PC-3 (cell line): ENCODE results near the gene F12. TPM values are rescaled to one million over a fixed set of nuclear protein-coding genes. Genes with fewer than 3 reads are reported as not detected.
A peak's percentile ranks its signal among the peaks of the same experiment; 100 is the strongest.

Experiments used
- ATAC-seq: fragments of 200-7000 bp; cut with Tn5 transposase; 2 replicates; pipeline ENCODE4 v1.9.1; 2020; ENCODE audit warnings: mild to moderate bottlenecking, moderate library complexity
- BruUV-seq: library from RNA; stranded (reverse); fragments of 400-500 nt; replicated peaks from 2 replicates; lab custom pipeline; 2021; lab: Mats Ljungman, UMichigan
- CTCF ChIA-PET: fragments of 300-600 bp; sonication (Branson Sonifier 250); formaldehyde crosslinking; loops from one replicate; lab custom pipeline; 2022; ENCODE audit warnings: antibody characterized with exemption; lab: Charles Lee
- POLR2A ChIA-PET: fragments of 300-600 bp; sonication (Branson Sonifier 250); formaldehyde crosslinking; loops from one replicate; lab custom pipeline; 2022; ENCODE audit warnings: antibody characterized with exemption; ENCODE audit not compliant: unreplicated experiment; lab: Charles Lee
- DNase-seq: peaks from one replicate; pipeline ENCODE4 v3.0.0-alpha.2; 2015
- H2AFZ ChIP-seq: fragments of 300-600 bp; sonication (generic); 2 replicates; pipeline ENCODE4 v1.6.0; 2016; ENCODE audit warnings: antibody characterized with exemption, low read length
- H3F3A ChIP-seq: fragments of 300-600 bp; sonication (generic); one replicate; pipeline ENCODE4 v1.6.0; 2017; ENCODE audit warnings: antibody characterized with exemption, low read length, control low read depth, mild to moderate bottlenecking; ENCODE audit not compliant: unreplicated experiment
- H3K27ac ChIP-seq: fragments of 300-600 bp; sonication (generic); 2 replicates; pipeline ENCODE4 v1.5.1; 2016; ENCODE audit warnings: mild to moderate bottlenecking, low read length
- H3K27me3 ChIP-seq: fragments of 300-600 bp; sonication (generic); 2 replicates; pipeline ENCODE4 v1.6.1; 2016; ENCODE audit warnings: low read length, mixed read lengths
- H3K36me3 ChIP-seq: fragments of 300-600 bp; sonication (generic); 2 replicates; pipeline ENCODE4 v1.6.1; 2016; ENCODE audit warnings: low read depth, mixed run types, low read length, mixed read lengths
- H3K4me1 ChIP-seq: fragments of 300-600 bp; sonication (generic); 2 replicates; pipeline ENCODE4 v1.5.1; 2016; ENCODE audit warnings: low read length; ENCODE audit not compliant: insufficient read depth
- H3K4me2 ChIP-seq: fragments of 300-600 bp; sonication (generic); 2 replicates; pipeline ENCODE4 v1.6.0; 2016; ENCODE audit warnings: low read length
- H3K4me3 ChIP-seq: fragments of 300-600 bp; sonication (generic); 2 replicates; pipeline ENCODE4 v1.5.1; 2016; ENCODE audit warnings: mild to moderate bottlenecking, low read length, mixed read lengths
- H3K79me2 ChIP-seq: fragments of 300-600 bp; sonication (generic); 2 replicates; pipeline ENCODE4 v1.6.1; 2017; ENCODE audit warnings: low read length, mixed read lengths
- H3K9ac ChIP-seq: fragments of 300-600 bp; sonication (generic); 2 replicates; pipeline ENCODE4 v1.6.0; 2016; ENCODE audit warnings: mild to moderate bottlenecking, low read length
- H3K9me2 ChIP-seq: fragments of 300-600 bp; sonication (generic); replicated peaks from 2 replicates; pipeline ENCODE4 v1.6.1; 2016; ENCODE audit warnings: mixed run types, low read length, mixed read lengths
- H3K9me3 ChIP-seq: fragments of 300-600 bp; sonication (generic); 2 replicates; pipeline ENCODE4 v1.6.1; 2016; ENCODE audit warnings: low read length, mixed read lengths
- H4K20me1 ChIP-seq: fragments of 300-600 bp; sonication (generic); 2 replicates; pipeline ENCODE4 v1.6.1; 2016; ENCODE audit warnings: low read length, mixed read lengths
- CTCF ChIP-seq: fragments of 300-600 bp; sonication (generic); conservative IDR thresholded peaks from 2 replicates; pipeline ENCODE4 v1.5.1; 2017; ENCODE audit warnings: antibody characterized with exemption, low read depth, mild to moderate bottlenecking, low read length
- EZH2 ChIP-seq: fragments of 300-600 bp; sonication (generic); IDR thresholded peaks from one replicate; pipeline ENCODE4 v1.6.1; 2017; ENCODE audit warnings: antibody characterized with exemption, mild to moderate bottlenecking, low read length; ENCODE audit not compliant: unreplicated experiment
- EZH2phosphoT487 ChIP-seq: fragments of 300-600 bp; sonication (generic); IDR thresholded peaks from 2 replicates; pipeline ENCODE4 v1.6.1; 2018; ENCODE audit warnings: mild to moderate bottlenecking, antibody characterized with exemption, low read length, borderline replicate concordance
- intact Hi-C: fragments of 100-400 bp; cut with micrococcal nuclease; formaldehyde crosslinking; loops from 2 replicates; pipeline ENCODE4 v1.9.0; 2023
- total RNA-seq: library from RNA; depleted of rRNA; stranded (reverse); fragments of >200 nt; gene quantifications from 2 replicates; pipeline ENCODE4 v1.2.3, GENCODE V29; 2014

F12 gene
- total RNA-seq, 1 experiment from 2014 or later: 36.8 TPM

GRCh38 chr5:177371120-177372033 is 38.0 kb downstream of the F12 start:
- TSS peak; percentile 66 for BruUV-seq
- Histone ChIP-seq H3K9me2 (no peaks in the 10 kb centered on the region), H3K4me1 (peaks cover 6% of the 10 kb centered on the region), H3K27me3 (no peaks in the 10 kb centered on the region), H2AFZ (peak overlapping the region; percentile 78), H3K27ac (peak overlapping the region; percentile 29; the same call in 1 of the 2 replicates), H3K36me3 (no peaks in the 10 kb centered on the region), H3K9me3 (no peaks in the 10 kb centered on the region), H3K79me2 (no peaks in the 10 kb centered on the region), H3K4me3 (peak overlapping the region; percentile 74), H3K9ac (peak overlapping the region; percentile 72), H3F3A (no peaks in the 10 kb centered on the region), H3K4me2 (peak overlapping the region; percentile 96), H4K20me1 (no peaks in the 10 kb centered on the region)
- ATAC-seq: no peak
- DNase-seq: no peak
- ChIA-PET POLR2A (interaction anchor here (0.6 kb wide), 1 partner anchor 31 kb away, joined by 3 read pairs; no protein-coding TSS in a partner anchor), CTCF (interaction anchor here (0.5 to 3.2 kb wide), 14 partner anchors 11 to 245 kb away, joined by 3 to 35 read pairs (median 7); partner anchors contain the start of gene GRK6)
- intact Hi-C loops: no loop called here
- TF ChIP-seq EZH2phosphoT487 (no peak), CTCF (no peak), EZH2 (no peak)

- peak; percentile 92 for ATAC-seq
- H3K36me3 ChIP-seq: no peaks in the 10 kb centered on the region
- no peaks in the 10 kb centered on the region for H3K9me2 ChIP-seq
- no peaks in the 10 kb centered on the region for H3K27me3 ChIP-seq
- intact Hi-C loops: no loop called here
- H4K20me1 ChIP-seq: no peaks in the 10 kb centered on the region
- peak overlapping the region; percentile 96 for H3K4me2 ChIP-seq
- DNase-seq: peak; percentile 94
- TF ChIP-seq EZH2phosphoT487 (no peak), CTCF (peak; percentile 57)
- H3F3A ChIP-seq: no peaks in the 10 kb centered on the region
- H3K4me3 ChIP-seq: peak overlapping the region; percentile 74
- no peak overlapping the region for H3K27ac ChIP-seq
- H2AFZ ChIP-seq: no peak overlapping the region
- POLR2A ChIA-PET: interaction anchor here (0.6 to 0.7 kb wide), 2 partner anchors 22 to 32 kb away, joined by 3 to 4 read pairs; no protein-coding TSS in a partner anchor
- H3K4me1 ChIP-seq: peaks cover 6% of the 10 kb centered on the region
- H3K9ac ChIP-seq: peak overlapping the region; percentile 72
- H3K9me3 ChIP-seq: no peaks in the 10 kb centered on the region
- CTCF ChIA-PET: interaction anchor here (0.5 to 3.2 kb wide), 17 partner anchors 9 to 1550 kb away, joined by 3 to 35 read pairs (median 6); partner anchors contain the start of genes GRK6 and LMAN2
- BruUV-seq: no TSS peak
- H3K79me2 ChIP-seq: no peaks in the 10 kb centered on the region
Measured at GRCh38 chr5:177370488-177371119, 38.8 kb downstream of the F12 start.
